ENCODE data around the gene MYADM. TPM values are rescaled to one million over a fixed set of nuclear protein-coding genes. Genes with fewer than 3 reads are reported as not detected.
"Not testable (repeated sequence)": the region's sequence is repeated elsewhere in the genome, so short reads cannot be mapped to it uniquely, and the experiment has no call there.

MYADM gene
- total RNA-seq, 4 donors from 2014 or later, result 20.4 to 49.2 (median 33.6) TPM

DNA sequence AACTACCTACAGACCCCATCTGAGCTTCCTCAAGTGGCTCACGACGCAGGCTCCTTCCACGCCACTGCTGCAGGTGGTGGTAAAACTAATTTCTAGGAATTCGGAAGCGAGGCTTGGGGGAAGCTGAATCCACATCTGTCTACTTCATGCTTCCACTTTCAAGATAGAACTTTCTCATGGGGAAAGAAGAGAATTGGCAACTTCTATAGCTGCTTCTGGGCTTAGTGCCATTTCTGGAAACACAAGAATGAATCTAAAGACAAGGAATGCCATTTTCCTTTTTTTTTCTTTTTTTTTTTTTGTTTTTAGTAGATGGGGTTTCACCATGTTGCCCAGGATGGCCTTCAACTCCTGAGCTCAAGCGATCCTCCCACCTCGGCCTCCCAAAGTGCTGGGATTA lies 40.8 kb upstream of the MYADM start:
- H3K4me3 ChIP-seq (ENCODE audit: low read depth, poor library complexity, severe bottlenecking), result no peak overlapping the region
- DNase-seq (ENCODE audit: low spot score in 2 of 2), result no peak
- WGBS, 2 donors, result 72 to 74% methylated on average over 7 of the region's 7 CpGs
- TF ChIP-seq, protein P1, sequence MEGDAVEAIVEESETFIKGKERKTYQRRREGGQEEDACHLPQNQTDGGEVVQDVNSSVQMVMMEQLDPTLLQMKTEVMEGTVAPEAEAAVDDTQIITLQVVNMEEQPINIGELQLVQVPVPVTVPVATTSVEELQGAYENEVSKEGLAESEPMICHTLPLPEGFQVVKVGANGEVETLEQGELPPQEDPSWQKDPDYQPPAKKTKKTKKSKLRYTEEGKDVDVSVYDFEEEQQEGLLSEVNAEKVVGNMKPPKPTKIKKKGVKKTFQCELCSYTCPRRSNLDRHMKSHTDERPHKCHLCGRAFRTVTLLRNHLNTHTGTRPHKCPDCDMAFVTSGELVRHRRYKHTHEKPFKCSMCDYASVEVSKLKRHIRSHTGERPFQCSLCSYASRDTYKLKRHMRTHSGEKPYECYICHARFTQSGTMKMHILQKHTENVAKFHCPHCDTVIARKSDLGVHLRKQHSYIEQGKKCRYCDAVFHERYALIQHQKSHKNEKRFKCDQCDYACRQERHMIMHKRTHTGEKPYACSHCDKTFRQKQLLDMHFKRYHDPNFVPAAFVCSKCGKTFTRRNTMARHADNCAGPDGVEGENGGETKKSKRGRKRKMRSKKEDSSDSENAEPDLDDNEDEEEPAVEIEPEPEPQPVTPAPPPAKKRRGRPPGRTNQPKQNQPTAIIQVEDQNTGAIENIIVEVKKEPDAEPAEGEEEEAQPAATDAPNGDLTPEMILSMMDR (IDR thresholded peaks at IDR 0.05), result no peak
- TF ChIP-seq POLR2A (IDR thresholded peaks at IDR 0.05), result no peak
- intact Hi-C loops (cut with DNase I; ENCODE audit: low total_unique reads), result no loop called here

DNA sequence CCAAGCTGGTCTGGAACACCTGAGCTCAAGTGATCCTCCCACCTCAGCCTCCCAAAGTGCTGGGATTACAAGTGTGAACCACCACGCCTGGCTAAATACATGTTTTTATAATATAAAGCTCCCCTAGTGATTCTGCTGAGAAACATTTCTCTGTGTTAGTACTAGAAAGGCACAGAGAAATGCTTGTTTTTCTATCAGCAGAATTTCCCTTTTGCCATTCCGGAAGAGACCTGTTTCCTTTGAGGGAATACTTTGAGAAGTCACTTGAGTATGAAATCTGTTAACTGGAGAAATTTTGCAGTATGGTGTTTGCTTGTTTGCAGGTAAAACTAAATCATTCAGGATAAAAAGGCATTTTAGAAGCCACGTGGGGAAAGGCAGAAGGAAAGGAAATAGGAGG lies 39.2 kb upstream of the MYADM start:
- intact Hi-C loops (cut with DNase I; ENCODE audit: low total_unique reads), result no loop called here
- TF ChIP-seq POLR2A (IDR thresholded peaks at IDR 0.05), result no peak
- TF ChIP-seq, protein P1 (IDR thresholded peaks at IDR 0.05), result no peak
- 59 to 63% methylated on average over 3 of the region's 3 CpGs for WGBS, 2 donors
- no peak overlapping the region for H3K4me3 ChIP-seq (ENCODE audit: low read depth, poor library complexity, severe bottlenecking)
- no peak for DNase-seq (ENCODE audit: low spot score in 2 of 2)

DNA sequence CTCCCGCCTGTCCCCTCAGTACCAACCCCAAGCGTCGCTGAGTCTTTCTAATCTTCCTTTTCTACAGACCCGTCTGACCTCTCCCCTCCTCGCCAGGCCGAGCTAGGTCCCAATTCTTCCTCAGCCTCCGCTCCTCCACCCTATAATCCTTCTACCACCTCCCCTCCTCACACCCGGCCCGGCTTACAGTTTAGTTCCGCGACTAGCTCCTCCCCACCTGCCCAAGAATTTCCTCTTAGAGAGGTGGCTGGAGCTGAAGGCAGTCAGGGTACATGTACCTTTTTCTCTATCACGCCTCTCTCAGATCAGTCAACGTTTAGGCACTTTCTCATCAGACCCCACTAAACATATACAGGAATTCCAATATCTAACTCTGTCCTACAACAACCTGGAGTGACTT lies 34.8 kb upstream of the MYADM start:
- H3K4me3 ChIP-seq (ENCODE audit: low read depth, poor library complexity, severe bottlenecking); intact Hi-C loops (cut with DNase I; ENCODE audit: low total_unique reads); DNase-seq (ENCODE audit: low spot score in 2 of 2): not testable (repeated sequence)
- 22 to 33% methylated on average over 13 of the region's 13 CpGs for WGBS, 2 donors

DNA sequence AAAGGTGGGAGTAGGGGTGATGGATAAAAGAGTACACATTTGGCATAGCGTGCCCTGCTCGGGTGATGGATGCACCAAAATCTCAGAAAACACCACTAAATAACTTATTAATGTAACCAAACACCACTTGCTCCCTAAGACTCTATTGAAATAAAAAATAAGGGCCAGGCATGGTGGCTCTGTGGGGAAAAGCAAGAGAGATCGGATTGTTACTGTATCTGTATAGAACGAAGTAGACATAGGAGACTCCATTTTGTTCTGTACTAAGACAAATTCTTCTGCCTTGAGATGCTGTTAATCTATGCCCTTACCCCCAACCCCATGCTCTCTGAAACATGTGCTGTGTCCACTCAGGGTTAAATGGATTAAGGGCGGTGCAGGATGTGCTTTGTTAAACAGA lies 29.2 kb upstream of the MYADM start:
- DNase-seq (ENCODE audit: low spot score in 2 of 2); H3K4me3 ChIP-seq (ENCODE audit: low read depth, poor library complexity, severe bottlenecking); intact Hi-C loops (cut with DNase I; ENCODE audit: low total_unique reads): not testable (repeated sequence)
- WGBS, 2 donors, result 68 to 71% methylated on average over 5 of the region's 5 CpGs

DNA sequence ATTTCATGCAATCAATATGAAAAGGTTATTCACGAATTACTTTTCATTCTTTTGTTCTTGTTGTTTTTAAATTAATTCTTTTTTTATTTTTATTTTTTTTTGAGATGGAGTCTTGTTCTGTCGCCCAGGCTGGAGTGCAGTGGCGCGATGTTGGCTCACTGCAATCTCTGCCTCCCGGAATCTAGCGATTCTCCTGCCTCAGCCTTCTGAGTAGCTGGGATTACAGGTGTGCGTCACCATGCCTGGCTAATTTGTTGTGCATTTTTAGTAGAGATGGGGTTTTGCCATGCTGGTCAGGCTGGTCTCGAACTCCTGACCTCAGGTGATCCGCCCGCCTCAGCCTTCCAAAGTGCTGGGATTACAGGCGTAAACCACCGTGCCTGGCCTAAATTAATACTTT lies 27.4 kb upstream of the MYADM start:
- 90 to 94% methylated on average over 12 of the region's 12 CpGs for WGBS, 2 donors
- intact Hi-C loops (cut with DNase I; ENCODE audit: low total_unique reads), result loop anchor here (10.0 kb wide), 1 partner anchor 175 kb away; no protein-coding TSS in a partner anchor
- not testable (repeated sequence) for H3K4me3 ChIP-seq (ENCODE audit: low read depth, poor library complexity, severe bottlenecking); DNase-seq (ENCODE audit: low spot score in 2 of 2)

DNA sequence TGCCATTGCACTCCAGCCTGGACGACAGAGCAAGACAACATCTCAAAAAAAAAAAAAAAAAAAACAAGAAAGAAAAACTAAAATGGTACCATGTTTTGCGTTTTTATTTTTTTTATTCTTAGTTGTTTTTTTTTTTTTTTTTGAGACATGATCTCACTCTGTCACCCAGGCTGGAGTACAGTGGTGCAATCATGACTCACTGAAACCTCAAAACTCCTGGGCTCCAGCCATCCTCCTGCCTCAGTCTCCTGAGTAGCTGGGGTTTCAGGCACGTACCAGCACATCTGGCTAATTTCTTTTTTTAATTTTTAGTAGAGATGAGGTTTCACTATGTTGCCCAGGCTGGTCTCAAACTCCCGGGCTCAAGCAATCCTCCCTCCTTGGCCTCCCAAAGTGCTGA lies 26.8 kb upstream of the MYADM start:
- not testable (repeated sequence) for DNase-seq (ENCODE audit: low spot score in 2 of 2); H3K4me3 ChIP-seq (ENCODE audit: low read depth, poor library complexity, severe bottlenecking)
- intact Hi-C loops (cut with DNase I; ENCODE audit: low total_unique reads), result loop anchor here (10.0 kb wide), 1 partner anchor 174 kb away; no protein-coding TSS in a partner anchor
- WGBS, 2 donors, result 64 to 76% methylated on average over 4 of the region's 4 CpGs

DNA sequence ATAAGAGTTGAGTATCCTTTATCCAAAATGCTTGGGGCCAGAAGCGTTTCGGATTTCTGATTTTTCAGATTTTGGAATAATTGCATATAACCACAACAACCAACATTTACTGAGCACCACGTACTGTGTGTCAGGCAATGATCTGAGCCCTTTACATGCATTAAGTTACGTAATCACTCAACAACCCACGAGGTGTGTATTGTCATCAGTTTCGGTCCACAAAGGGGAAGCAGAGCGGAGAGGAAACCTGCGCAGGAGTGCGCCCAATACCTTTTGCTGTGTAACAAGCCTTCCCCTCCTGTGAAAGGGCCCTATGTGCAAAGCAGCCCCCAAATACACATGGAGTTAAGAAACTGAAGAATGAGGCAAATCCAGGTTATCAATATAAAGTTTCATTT lies 22.8 kb upstream of the MYADM start:
- DNase-seq (ENCODE audit: low spot score in 2 of 2), result no peak
- H3K4me3 ChIP-seq (ENCODE audit: low read depth, poor library complexity, severe bottlenecking), result no peak overlapping the region
- WGBS, 2 donors, result 84 to 87% methylated on average over 9 of the region's 9 CpGs
- TF ChIP-seq POLR2A (IDR thresholded peaks at IDR 0.05), result no peak
- intact Hi-C loops (cut with DNase I; ENCODE audit: low total_unique reads), result loop anchor here (10.0 kb wide), 1 partner anchor 170 kb away; no protein-coding TSS in a partner anchor

DNA sequence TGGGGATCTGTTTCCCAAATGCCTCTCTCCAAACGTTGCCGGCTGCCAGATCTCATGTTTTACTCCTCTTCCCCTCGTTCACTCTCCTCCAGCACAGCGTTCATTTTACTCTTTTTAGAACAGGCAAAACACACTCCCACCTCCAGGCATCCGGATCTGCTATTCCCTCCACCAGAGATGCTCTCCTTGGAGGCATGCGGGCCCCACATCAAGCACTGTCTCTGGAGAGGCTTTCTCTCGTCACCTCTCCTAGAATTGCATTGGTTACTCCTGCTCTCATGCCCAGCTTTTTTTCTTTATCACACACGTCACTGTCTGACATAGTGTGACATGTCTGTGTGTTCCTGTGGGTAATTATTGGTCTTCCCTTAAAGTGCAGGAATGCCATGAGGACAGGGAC lies 20.1 kb upstream of the MYADM start:
- 46 to 49% methylated on average over 8 of the region's 8 CpGs for WGBS, 2 donors
- no peak for TF ChIP-seq POLR2A (IDR thresholded peaks at IDR 0.05)
- TF ChIP-seq, protein P1 (IDR thresholded peaks at IDR 0.05), result no peak
- no peak for DNase-seq (ENCODE audit: low spot score in 2 of 2)
- intact Hi-C loops (cut with DNase I; ENCODE audit: low total_unique reads), result loop anchor here (10.0 kb wide), 1 partner anchor 167 kb away; no protein-coding TSS in a partner anchor
- no peak overlapping the region for H3K4me3 ChIP-seq (ENCODE audit: low read depth, poor library complexity, severe bottlenecking)

Measured in lower leg skin (tissue), 4 donors.